Measurements from ENCODE around the gene OLR1.
"Not testable (repeated sequence)": the region's sequence is repeated elsewhere in the genome, so short reads cannot be mapped to it uniquely, and the experiment has no call there.

Gene OLR1

GRCh38 chr12:10171973-10172728, at the start of gene OLR1:
Gene OLR1 (minus strand): TSS chr12:10172132. CDS start chr12:10172077, 55 bp downstream.
- DNase-seq (ENCODE audit: low read depth in 2 of 2) = no peak

GRCh38 chr12:10220398-10221077, 48.6 kb upstream of the OLR1 start:
- DNase-seq (ENCODE audit: low read depth in 2 of 2) = no peak

GRCh38 chr12:10218021-10218420, 46.1 kb upstream of the OLR1 start:
- DNase-seq (ENCODE audit: low read depth in 2 of 2) = no peak

- DNase-seq (ENCODE audit: low read depth in 2 of 2) = peak in 1 of 2 donors; percentile 6
These were observed 44.0 kb upstream of the OLR1 start for GRCh38 chr12:10215946-10216345.

GRCh38 chr12:10215436-10215835, 43.5 kb upstream of the OLR1 start:
- DNase-seq (ENCODE audit: low read depth in 2 of 2) = no peak

GRCh38 chr12:10214895-10215267, 42.9 kb upstream of the OLR1 start:
- no peak for DNase-seq (ENCODE audit: low read depth in 2 of 2)

- DNase-seq (ENCODE audit: low read depth in 2 of 2) = no peak
These were observed 42.4 kb upstream of the OLR1 start for GRCh38 chr12:10214136-10214894.

GRCh38 chr12:10213168-10214135, 41.5 kb upstream of the OLR1 start:
- peak; percentile 66 for DNase-seq (ENCODE audit: low read depth in 2 of 2)

GRCh38 chr12:10212739-10213131, 40.8 kb upstream of the OLR1 start, which contains the start of gene GABARAPL1:
Gene GABARAPL1 (plus strand): TSS chr12:10212877. CDS start chr12:10213130, 253 bp downstream.
- DNase-seq (ENCODE audit: low read depth in 2 of 2) = peak; percentile 45 to 65

GRCh38 chr12:10211940-10212738, 40.2 kb upstream of the OLR1 start:
- DNase-seq (ENCODE audit: low read depth in 2 of 2) = peak; percentile 72 to 77

- DNase-seq (ENCODE audit: low read depth in 2 of 2) = no peak
These were observed 39.4 kb upstream of the OLR1 start for GRCh38 chr12:10211101-10211939.

GRCh38 chr12:10210225-10210624, 38.3 kb upstream of the OLR1 start:
- DNase-seq (ENCODE audit: low read depth in 2 of 2) = no peak

- no peak for DNase-seq (ENCODE audit: low read depth in 2 of 2)
These were observed 35.2 kb upstream of the OLR1 start for GRCh38 chr12:10207136-10207535.

- DNase-seq (ENCODE audit: low read depth in 2 of 2) = no peak
These were observed 33.4 kb upstream of the OLR1 start for GRCh38 chr12:10205220-10205807.

GRCh38 chr12:10204495-10204894, 32.6 kb upstream of the OLR1 start:
- DNase-seq (ENCODE audit: low read depth in 2 of 2) = not testable (repeated sequence)

GRCh38 chr12:10197879-10198278, 25.9 kb upstream of the OLR1 start:
- no peak for DNase-seq (ENCODE audit: low read depth in 2 of 2)

GRCh38 chr12:10196210-10196609, 24.3 kb upstream of the OLR1 start:
- no peak for DNase-seq (ENCODE audit: low read depth in 2 of 2)

GRCh38 chr12:10194160-10194670, 22.3 kb upstream of the OLR1 start:
- DNase-seq (ENCODE audit: low read depth in 2 of 2) = no peak

- DNase-seq (ENCODE audit: low read depth in 2 of 2) = no peak
These were observed 19.9 kb upstream of the OLR1 start for GRCh38 chr12:10191865-10192264.

Data from stimulated activated CD4-positive, alpha-beta T cell treated with anti-CD3 and anti-CD28 coated beads, Interleukin-15, amount 100 ng/mL, for 48 hours (primary cell).